Epithelial cell of proximal tubule (primary cell): Measurements from ENCODE around the gene JPH3. TPM values are rescaled to one million over a fixed set of nuclear protein-coding genes. Genes with fewer than 3 reads are reported as not detected.

ENCODE experiments used
- DNase-seq: peaks from one replicate; pipeline ENCODE4 v3.0.0-alpha.2; 2011; ENCODE audit warnings: low read depth
- H3K4me3 ChIP-seq: 2 replicates; pipeline ENCODE4 v1.5.1; 2011; ENCODE audit warnings: low read depth, mild to moderate bottlenecking, low read length
- CTCF ChIP-seq: conservative IDR thresholded peaks from 2 replicates; pipeline ENCODE4 v1.5.1; 2012; ENCODE audit warnings: low read depth, mild to moderate bottlenecking, low read length
- total RNA-seq: library from RNA; depleted of rRNA; stranded (reverse); fragments of >200 nt; gene quantifications from 2 replicates; pipeline ENCODE4 v1.2.3, GENCODE V29; 2015

The JPH3 gene
- total RNA-seq, 1 donor from 2014 or later: 0.40 TPM

GRCh38 chr16:87661561-87661960 is 59.3 kb downstream of the JPH3 start:
- no peak overlapping the region for H3K4me3 ChIP-seq
- TF ChIP-seq CTCF: no peak
- no peak for DNase-seq

GRCh38 chr16:87662254-87663204 is 60.2 kb downstream of the JPH3 start:
- H3K4me3 ChIP-seq: no peak overlapping the region
- TF ChIP-seq CTCF: peak; percentile 4
- no peak for DNase-seq

GRCh38 chr16:87664792-87665191 is 62.5 kb downstream of the JPH3 start:
- TF ChIP-seq CTCF: no peak

GRCh38 chr16:87665193-87665592 is 62.9 kb downstream of the JPH3 start:
- no peak overlapping the region for H3K4me3 ChIP-seq
- TF ChIP-seq CTCF: no peak
- DNase-seq: no peak

More at GRCh38 chr16:87664792-87665191, 62.5 kb downstream of the JPH3 start:
- H3K4me3 ChIP-seq: no peak overlapping the region
- DNase-seq: no peak

GRCh38 chr16:87666919-87667318 is 64.6 kb downstream of the JPH3 start:
- no peak for TF ChIP-seq CTCF
- no peak overlapping the region for H3K4me3 ChIP-seq
- no peak for DNase-seq

GRCh38 chr16:87667443-87667842 is 65.1 kb downstream of the JPH3 start:
- no peak overlapping the region for H3K4me3 ChIP-seq
- TF ChIP-seq CTCF: no peak

GRCh38 chr16:87667946-87668345 is 65.6 kb downstream of the JPH3 start:
- H3K4me3 ChIP-seq: no peak overlapping the region
- no peak for TF ChIP-seq CTCF
- DNase-seq: no peak

More at GRCh38 chr16:87667443-87667842, 65.1 kb downstream of the JPH3 start:
- no peak for DNase-seq
